KOPT-K1 (cell line): ENCODE data around the gene AOPEP.

Experiments used
- H3K27ac ChIP-seq: fragments of 200-600 bp; sonication (generic); 2 replicates; pipeline ENCODE4 v1.5.1; 2016; ENCODE audit warnings: antibody characterized with exemption, mild to moderate bottlenecking, low read depth, low read length; ENCODE audit not compliant: poor library complexity, severe bottlenecking
- H3K36me3 ChIP-seq: fragments of 200-600 bp; sonication (generic); 2 replicates; pipeline ENCODE4 v1.5.1; 2017; ENCODE audit warnings: antibody characterized with exemption, mild to moderate bottlenecking, low read length, moderate library complexity; ENCODE audit not compliant: insufficient read depth
- H3K9me3 ChIP-seq: fragments of 200-600 bp; sonication (generic); 2 replicates; pipeline ENCODE4 v1.5.1; 2017; ENCODE audit warnings: antibody characterized with exemption, low read length, mild to moderate bottlenecking; ENCODE audit not compliant: insufficient read depth, poor library complexity, severe bottlenecking

AOPEP gene

GRCh38 chr9:95030920-95031642 is 304.6 kb downstream of the AOPEP start:
- Histone ChIP-seq H3K36me3 (no peaks in the 10 kb centered on the region), H3K27ac (no peak overlapping the region), H3K9me3 (no peaks in the 10 kb centered on the region)

GRCh38 chr9:95031711-95032461 is 305.4 kb downstream of the AOPEP start:
- no peaks in the 10 kb centered on the region for H3K9me3 ChIP-seq
- H3K36me3 ChIP-seq, result no peaks in the 10 kb centered on the region
- H3K27ac ChIP-seq, result no peak overlapping the region

GRCh38 chr9:95032580-95033341 is 306.3 kb downstream of the AOPEP start:
- no peaks in the 10 kb centered on the region for H3K36me3 ChIP-seq
- no peak overlapping the region for H3K27ac ChIP-seq
- no peaks in the 10 kb centered on the region for H3K9me3 ChIP-seq

GRCh38 chr9:95035846-95036245 is 309.3 kb downstream of the AOPEP start:
- H3K36me3 ChIP-seq, result no peaks in the 10 kb centered on the region
- H3K9me3 ChIP-seq, result no peaks in the 10 kb centered on the region
- H3K27ac ChIP-seq, result no peak overlapping the region

- Histone ChIP-seq H3K9me3 (no peaks in the 10 kb centered on the region), H3K36me3 (no peaks in the 10 kb centered on the region), H3K27ac (no peak overlapping the region)
Observed at GRCh38 chr9:95036676-95037075, 310.2 kb downstream of the AOPEP start.

- Histone ChIP-seq H3K27ac (no peak overlapping the region), H3K9me3 (no peaks in the 10 kb centered on the region), H3K36me3 (no peaks in the 10 kb centered on the region)
Observed at GRCh38 chr9:95037789-95038521, 311.5 kb downstream of the AOPEP start.

GRCh38 chr9:95038666-95039065 is 312.2 kb downstream of the AOPEP start:
- Histone ChIP-seq H3K36me3 (no peaks in the 10 kb centered on the region), H3K9me3 (no peaks in the 10 kb centered on the region), H3K27ac (no peak overlapping the region)

GRCh38 chr9:95040106-95040505 is 313.6 kb downstream of the AOPEP start:
- no peak overlapping the region for H3K27ac ChIP-seq
- no peaks in the 10 kb centered on the region for H3K36me3 ChIP-seq
- H3K9me3 ChIP-seq, result no peaks in the 10 kb centered on the region

GRCh38 chr9:95043826-95044225 is 317.3 kb downstream of the AOPEP start:
- no peaks in the 10 kb centered on the region for H3K36me3 ChIP-seq
- no peak overlapping the region for H3K27ac ChIP-seq
- no peaks in the 10 kb centered on the region for H3K9me3 ChIP-seq

- no peak overlapping the region for H3K27ac ChIP-seq
Observed at GRCh38 chr9:95044731-95045508, 318.4 kb downstream of the AOPEP start.

GRCh38 chr9:95045751-95046150 is 319.3 kb downstream of the AOPEP start:
- Histone ChIP-seq H3K9me3 (no peaks in the 10 kb centered on the region), H3K36me3 (no peaks in the 10 kb centered on the region), H3K27ac (no peak overlapping the region)

More at GRCh38 chr9:95044731-95045508, 318.4 kb downstream of the AOPEP start:
- H3K9me3 ChIP-seq, result no peaks in the 10 kb centered on the region
- H3K36me3 ChIP-seq, result no peaks in the 10 kb centered on the region

GRCh38 chr9:95047452-95048224 is 321.1 kb downstream of the AOPEP start:
- Histone ChIP-seq H3K9me3 (no peaks in the 10 kb centered on the region), H3K36me3 (no peaks in the 10 kb centered on the region), H3K27ac (no peak overlapping the region)

GRCh38 chr9:95048225-95049087 is 322.0 kb downstream of the AOPEP start:
- H3K9me3 ChIP-seq, result no peaks in the 10 kb centered on the region
- no peak overlapping the region for H3K27ac ChIP-seq
- H3K36me3 ChIP-seq, result no peaks in the 10 kb centered on the region
